Ramos (cell line): ENCODE results near the gene PCNX1.

Experiments
- in situ Hi-C: fragments of 300-500 bp; cut with MboI; formaldehyde crosslinking; loops from one replicate; pipeline ENCODE4 v1.14.3; 2022; ENCODE audit warnings: low sequenced_read_pairs; ENCODE audit not compliant: unreplicated experiment

The PCNX1 gene

DNA sequence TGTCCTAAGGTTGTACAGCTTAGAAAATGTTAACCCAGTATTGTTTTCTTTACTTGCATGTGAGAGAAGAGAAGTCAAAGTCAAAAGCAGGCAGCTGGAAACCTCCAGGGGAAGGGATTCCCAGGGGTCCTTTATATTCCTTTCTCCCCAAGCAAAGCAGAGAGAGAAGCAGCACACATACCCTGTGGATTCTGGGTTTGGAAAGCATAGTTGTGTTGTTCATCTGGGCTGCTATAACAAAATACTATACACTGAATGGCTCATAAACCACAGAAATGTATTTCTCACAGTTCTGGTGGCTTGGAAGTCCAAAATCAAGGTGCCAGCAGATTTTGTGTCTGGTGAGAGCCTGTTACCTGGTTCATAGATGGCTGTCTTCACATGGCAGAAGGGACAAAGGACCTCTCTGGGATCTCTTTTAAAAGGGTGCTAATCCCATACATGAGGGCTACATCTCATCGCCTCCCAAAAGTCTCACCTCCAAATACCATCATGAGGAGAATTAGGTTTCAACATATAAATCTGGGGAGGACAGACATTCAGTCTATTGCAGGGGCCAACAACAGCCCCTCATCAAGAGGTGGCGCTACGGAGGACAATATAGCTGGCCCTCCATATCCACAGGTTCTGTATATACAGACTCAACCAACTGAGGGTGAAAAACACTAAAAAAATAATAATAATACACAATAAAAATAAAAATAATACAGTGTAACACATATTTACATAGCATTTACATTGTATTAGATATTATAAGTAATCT, 19.3 kb upstream of the PCNX1 start:
- in situ Hi-C loops = no loop called here

DNA sequence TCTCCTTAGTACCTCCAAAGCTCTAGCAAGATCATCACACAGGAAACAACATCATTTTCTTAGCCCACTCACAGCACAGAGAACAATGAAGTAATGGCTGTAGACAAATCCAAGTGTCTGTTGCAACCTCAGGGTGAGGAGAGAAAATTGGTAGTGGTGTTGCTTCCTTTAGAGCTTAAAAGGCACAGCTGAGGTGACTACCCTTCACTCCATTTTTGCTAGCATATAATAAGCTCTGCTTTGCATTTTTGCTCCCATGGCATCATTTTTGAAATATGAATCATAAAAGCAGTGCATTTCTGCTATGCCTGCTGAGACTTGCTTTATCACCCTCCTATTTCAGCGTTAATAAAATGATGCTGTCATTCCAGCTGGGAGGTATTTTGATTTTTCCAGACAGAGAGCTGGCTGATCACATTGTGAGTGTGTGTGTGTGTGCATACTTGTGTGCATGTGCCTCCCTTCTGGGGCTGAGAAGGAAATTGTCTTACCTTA, 18.5 kb upstream of the PCNX1 start:
- in situ Hi-C loops = no loop called here

GRCh38 chr14:70889555-70889954, 17.7 kb upstream of the PCNX1 start:
- in situ Hi-C loops = no loop called here

DNA sequence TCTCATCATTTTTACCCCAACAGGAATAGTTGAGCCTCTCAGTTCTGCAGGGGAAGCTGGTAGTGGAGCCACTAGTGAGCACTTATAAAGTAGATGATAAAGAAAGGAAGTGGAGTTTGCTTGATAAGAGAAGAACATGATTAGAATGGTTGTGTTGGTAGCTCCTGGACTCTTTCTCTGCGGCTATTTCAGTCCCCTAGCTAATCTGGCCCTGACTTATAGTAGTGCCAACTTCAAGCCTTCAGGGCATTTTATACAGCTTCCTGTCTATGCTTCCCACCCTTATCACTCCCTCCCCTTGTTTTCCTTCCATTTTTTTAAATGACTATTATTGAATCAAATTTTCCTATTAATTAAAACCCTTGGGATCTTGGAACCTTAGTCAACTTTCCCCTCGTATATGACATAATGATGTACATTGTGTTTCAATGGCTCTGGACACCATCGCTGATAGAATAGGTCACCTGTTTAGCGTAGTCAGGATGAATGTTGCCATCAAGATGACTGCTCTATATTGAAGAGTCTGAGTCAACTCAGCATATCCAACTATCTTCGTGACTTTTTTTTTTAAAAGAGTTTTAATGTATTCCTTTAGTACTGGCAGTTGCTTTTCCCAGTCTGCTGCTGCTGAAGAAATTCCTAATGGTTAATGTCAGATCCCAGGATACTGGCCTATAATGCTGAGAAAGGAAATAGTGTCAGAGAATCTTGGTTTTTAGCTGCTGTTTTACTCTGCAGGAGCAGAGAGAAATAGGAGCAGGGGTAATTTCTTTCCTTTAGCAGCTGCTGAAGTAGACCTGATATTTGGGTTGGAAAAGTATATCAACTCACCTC, 16.2 kb upstream of the PCNX1 start:
- in situ Hi-C loops = no loop called here

GRCh38 chr14:70891737-70892136, 15.5 kb upstream of the PCNX1 start:
- in situ Hi-C loops = no loop called here

DNA sequence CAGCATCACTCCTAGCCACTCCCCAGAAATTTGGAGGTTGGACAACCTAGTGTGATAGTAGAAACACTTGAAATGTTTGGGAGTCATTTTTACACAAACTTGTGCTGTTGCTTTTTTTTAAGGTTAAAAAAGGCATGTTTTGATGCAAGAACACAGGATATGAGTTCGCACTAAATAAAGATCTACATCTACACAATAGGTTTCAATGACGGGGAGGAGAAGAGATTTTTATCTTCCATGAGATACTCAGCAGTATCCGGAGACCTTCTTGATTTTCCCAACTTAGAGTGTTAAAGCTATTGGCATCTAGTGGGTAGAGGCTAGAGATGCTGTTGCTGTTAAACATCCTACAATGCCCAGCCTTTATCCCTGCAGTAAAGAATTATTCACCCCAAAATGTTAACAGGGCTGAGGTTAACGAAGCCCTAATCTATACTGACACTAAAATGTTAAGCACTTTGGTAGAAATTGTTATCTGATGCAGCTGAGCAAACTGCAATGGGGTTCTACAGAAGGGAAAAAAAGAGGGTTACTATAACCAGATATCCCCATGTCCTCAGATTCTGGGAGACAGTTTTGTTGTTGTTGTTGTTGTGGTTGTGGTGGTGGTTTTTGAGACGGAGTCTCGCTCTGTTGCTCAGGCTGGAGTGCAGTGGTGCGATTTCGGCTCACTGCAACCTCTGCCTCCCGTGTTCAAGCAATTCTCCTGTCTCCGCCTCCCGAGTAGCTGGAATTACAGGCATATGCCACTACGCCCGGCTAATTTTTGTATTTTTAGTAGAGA, 14.0 kb upstream of the PCNX1 start:
- in situ Hi-C loops = no loop called here

- in situ Hi-C loops = no loop called here
Measured at GRCh38 chr14:70893858-70894291, 13.4 kb upstream of the PCNX1 start.

GRCh38 chr14:70894868-70895267, 12.4 kb upstream of the PCNX1 start:
- in situ Hi-C loops = no loop called here

GRCh38 chr14:70896317-70896716, 10.9 kb upstream of the PCNX1 start:
- in situ Hi-C loops = no loop called here

- in situ Hi-C loops = no loop called here
Measured at GRCh38 chr14:70896981-70897380, 10.3 kb upstream of the PCNX1 start.

GRCh38 chr14:70897464-70897863, 9.8 kb upstream of the PCNX1 start:
- in situ Hi-C loops = no loop called here

DNA sequence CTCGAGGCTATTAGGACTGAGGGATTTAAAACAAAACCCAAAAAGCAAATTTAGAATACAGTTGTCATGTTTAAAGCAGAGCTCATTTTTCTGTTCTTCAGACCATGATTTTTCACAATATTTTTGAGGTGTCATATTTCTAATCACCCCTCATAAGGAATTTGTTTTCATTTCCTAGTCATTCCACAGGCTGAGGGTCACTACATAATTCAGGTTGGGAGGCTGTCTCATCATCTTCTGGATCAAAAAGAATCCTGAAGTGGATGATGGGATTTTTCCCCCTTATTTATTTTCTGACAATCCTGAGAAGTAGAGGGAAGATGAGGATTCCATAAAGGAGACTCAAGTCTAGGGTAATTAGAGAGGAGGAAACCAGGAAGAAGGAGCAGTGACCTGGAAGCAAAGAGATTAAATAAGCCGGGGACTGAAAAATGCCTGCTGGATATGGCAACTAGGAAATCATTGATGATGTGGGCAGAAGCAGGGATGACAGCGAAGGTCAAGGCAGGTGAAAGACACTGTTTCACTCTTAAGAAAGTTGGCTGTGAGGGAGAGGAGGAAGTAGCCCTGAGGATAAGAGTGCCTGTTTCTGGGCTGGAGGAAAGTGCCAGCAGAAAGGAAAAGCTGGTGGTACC, 9.0 kb upstream of the PCNX1 start:
- in situ Hi-C loops = no loop called here

- in situ Hi-C loops = no loop called here
Measured at GRCh38 chr14:70901269-70901668, 6.0 kb upstream of the PCNX1 start.

DNA sequence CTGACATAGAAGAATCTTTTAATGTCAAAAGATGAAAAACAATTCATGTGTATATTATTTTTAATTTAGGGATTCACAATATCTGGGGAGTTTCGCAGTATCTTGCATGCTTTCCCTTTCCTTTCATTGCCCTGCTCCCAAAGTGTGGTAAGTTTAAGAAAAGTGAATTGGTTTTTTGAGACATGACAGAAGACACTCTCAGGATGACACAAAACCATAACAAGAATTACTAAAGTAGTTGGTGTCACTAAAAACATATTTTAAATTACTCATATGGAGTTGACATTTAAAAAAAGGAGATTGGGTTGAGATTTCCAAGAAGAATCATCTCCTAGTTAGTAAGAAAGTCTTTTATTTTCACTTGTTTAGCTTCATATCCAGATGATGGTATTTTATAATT, 5.1 kb upstream of the PCNX1 start:
- in situ Hi-C loops = no loop called here

- in situ Hi-C loops = no loop called here
Measured at GRCh38 chr14:70904373-70904772, 2.9 kb upstream of the PCNX1 start.

GRCh38 chr14:70905301-70905700, 2.0 kb upstream of the PCNX1 start:
- in situ Hi-C loops = no loop called here

- in situ Hi-C loops = no loop called here
Measured at GRCh38 chr14:70906793-70907175, 475 bp upstream of the PCNX1 start.

- in situ Hi-C loops = no loop called here
Measured at GRCh38 chr14:70907996-70908934, 1.0 kb downstream of the PCNX1 start.
